Measurements from ENCODE around the gene KLC4. TPM values are rescaled to one million over a fixed set of nuclear protein-coding genes. Genes with fewer than 3 reads are reported as not detected.

KLC4 gene
- total and polyA plus RNA-seq, 2 experiments from 2014 or later, result 10.4 to 15.0 TPM

- Histone ChIP-seq H4K20me1 (ENCODE audit: insufficient read depth) (no peaks in the 10 kb centered on the region; the same call in 1 of the 2 replicates), H3K9me3 (ENCODE audit: low read depth) (no peaks in the 10 kb centered on the region), H3K9ac (peak within 1 kb of the TSS; percentile 97), H3K27ac (peak within 1 kb of the TSS; percentile 76), H3K4me3 (peak within 1 kb of the TSS; percentile 90), H3F3A (ENCODE audit: insufficient read depth) (peaks cover 29% of the 10 kb centered on the region), H3K36me3 (ENCODE audit: low read depth) (peaks cover 17% of the 10 kb centered on the region; the same call in 1 of the 2 replicates), H3K9me2 (ENCODE audit: insufficient read depth) (no peaks in the 10 kb centered on the region), H2AFZ (peak within 1 kb of the TSS; percentile 90), H3K4me1 (ENCODE audit: insufficient read depth) (peaks cover 32% of the 10 kb centered on the region), H3K27me3 (replicated peaks; ENCODE audit: insufficient read depth) (no peaks in the 10 kb centered on the region), H3K79me2 (ENCODE audit: insufficient read depth) (peaks cover 79% of the 10 kb centered on the region), H3K4me2 (ENCODE audit: unreplicated experiment) (peak within 1 kb of the TSS; percentile 94)
- 0 to 2% methylated on average over 46 to 51 of the region's 51 CpGs for WGBS, 2 experiments (ENCODE audit: low coverage in 1 of 2, low lambda C conversion rate in 2 of 2, missing lambda C conversion rate in 2 of 2)
- TF ChIP-seq EZH2 (IDR thresholded peaks at IDR 0.05; ENCODE audit: insufficient read depth, poor library complexity, severe bottlenecking) (no peak), EZH2phosphoT487 (IDR thresholded peaks at IDR 0.05; ENCODE audit: insufficient read depth, low read depth) (no peak)
- DNase-seq, result peak; percentile 99
- in situ Hi-C loops (cut with MboI), result no loop called here
Measured at GRCh38 chr6:43013843-43014433, 45.5 kb upstream of the KLC4 start, which contains the start of the genes KLHDC3 and MEA1. TSS of gene KLHDC3 (plus strand) at chr6:43014249. CDS start at chr6:43017193, 2,944 bp downstream. TSS of gene MEA1 (minus strand) at chr6:43013946. CDS start at chr6:43013813, 133 bp downstream.

- Histone ChIP-seq H3K9me3 (ENCODE audit: low read depth) (no peaks in the 10 kb centered on the region), H3K9ac (peak overlapping the region; percentile 97), H3F3A (ENCODE audit: insufficient read depth) (peaks cover 34% of the 10 kb centered on the region), H3K36me3 (ENCODE audit: low read depth) (peaks cover 22% of the 10 kb centered on the region; the same call in 1 of the 2 replicates), H3K9me2 (ENCODE audit: insufficient read depth) (no peaks in the 10 kb centered on the region), H3K4me3 (peak overlapping the region; percentile 90), H4K20me1 (ENCODE audit: insufficient read depth) (no peaks in the 10 kb centered on the region; the same call in 1 of the 2 replicates), H3K79me2 (ENCODE audit: insufficient read depth) (peaks cover 85% of the 10 kb centered on the region), H3K4me1 (ENCODE audit: insufficient read depth) (peaks cover 32% of the 10 kb centered on the region), H3K27me3 (replicated peaks; ENCODE audit: insufficient read depth) (no peaks in the 10 kb centered on the region), H3K4me2 (ENCODE audit: unreplicated experiment) (peak overlapping the region; percentile 86), H3K27ac (peak overlapping the region; percentile 76), H2AFZ (peak overlapping the region; percentile 29; the same call in 1 of the 2 replicates)
- DNase-seq, result peak; percentile 81
- in situ Hi-C loops (cut with MboI), result no loop called here
- TF ChIP-seq EZH2 (IDR thresholded peaks at IDR 0.05; ENCODE audit: insufficient read depth, poor library complexity, severe bottlenecking), result no peak
- TF ChIP-seq EZH2phosphoT487 (IDR thresholded peaks at IDR 0.05; ENCODE audit: insufficient read depth, low read depth), result no peak
- WGBS, 2 experiments (ENCODE audit: low coverage in 1 of 2, low lambda C conversion rate in 2 of 2, missing lambda C conversion rate in 2 of 2), result 0% methylated on average over 6 to 7 of the region's 7 CpGs
Measured at GRCh38 chr6:43014434-43014909, 45.0 kb upstream of the KLC4 start.

GRCh38 chr6:43016176-43016942 lies 43.1 kb upstream of the KLC4 start:
- no peaks in the 10 kb centered on the region for H3K9me3 ChIP-seq (ENCODE audit: low read depth)
- peak overlapping the region; percentile 9; the same call in 1 of the 2 replicates for H3K4me3 ChIP-seq
- H3K9ac ChIP-seq, result peak overlapping the region; percentile 58
- H3K4me2 ChIP-seq (ENCODE audit: unreplicated experiment), result peak overlapping the region; percentile 25
- H3K9me2 ChIP-seq (ENCODE audit: insufficient read depth), result no peaks in the 10 kb centered on the region
- DNase-seq, result no peak
- in situ Hi-C loops (cut with MboI), result no loop called here
- H3K4me1 ChIP-seq (ENCODE audit: insufficient read depth), result peaks cover 38% of the 10 kb centered on the region
- H3K36me3 ChIP-seq (ENCODE audit: low read depth), result peaks cover 28% of the 10 kb centered on the region; the same call in 1 of the 2 replicates
- H3F3A ChIP-seq (ENCODE audit: insufficient read depth), result peaks cover 42% of the 10 kb centered on the region
- H3K79me2 ChIP-seq (ENCODE audit: insufficient read depth), result peaks cover 86% of the 10 kb centered on the region
- 63 to 64% methylated on average over 7 of the region's 7 CpGs for WGBS, 2 experiments (ENCODE audit: low coverage in 1 of 2, low lambda C conversion rate in 2 of 2, missing lambda C conversion rate in 2 of 2)
- no peak overlapping the region for H2AFZ ChIP-seq
- H4K20me1 ChIP-seq (ENCODE audit: insufficient read depth), result no peaks in the 10 kb centered on the region; the same call in 1 of the 2 replicates
- H3K27ac ChIP-seq, result no peak overlapping the region
- H3K27me3 ChIP-seq (replicated peaks; ENCODE audit: insufficient read depth), result no peaks in the 10 kb centered on the region
- no peak for TF ChIP-seq EZH2phosphoT487 (IDR thresholded peaks at IDR 0.05; ENCODE audit: insufficient read depth, low read depth)
- no peak for TF ChIP-seq EZH2 (IDR thresholded peaks at IDR 0.05; ENCODE audit: insufficient read depth, poor library complexity, severe bottlenecking)

GRCh38 chr6:43016943-43017334 lies 42.5 kb upstream of the KLC4 start:
- Histone ChIP-seq H3F3A (ENCODE audit: insufficient read depth) (peaks cover 42% of the 10 kb centered on the region), H2AFZ (no peak overlapping the region), H3K9ac (peak overlapping the region; percentile 58), H3K9me2 (ENCODE audit: insufficient read depth) (no peaks in the 10 kb centered on the region), H3K4me3 (peak overlapping the region; percentile 9; the same call in 1 of the 2 replicates), H3K4me1 (ENCODE audit: insufficient read depth) (peaks cover 34% of the 10 kb centered on the region), H3K79me2 (ENCODE audit: insufficient read depth) (peaks cover 84% of the 10 kb centered on the region), H3K27me3 (replicated peaks; ENCODE audit: insufficient read depth) (no peaks in the 10 kb centered on the region), H3K9me3 (ENCODE audit: low read depth) (no peaks in the 10 kb centered on the region), H3K4me2 (ENCODE audit: unreplicated experiment) (no peak overlapping the region), H3K27ac (no peak overlapping the region), H4K20me1 (ENCODE audit: insufficient read depth) (no peaks in the 10 kb centered on the region; the same call in 1 of the 2 replicates), H3K36me3 (ENCODE audit: low read depth) (peaks cover 25% of the 10 kb centered on the region; the same call in 1 of the 2 replicates)
- WGBS, 2 experiments (ENCODE audit: low coverage in 1 of 2, low lambda C conversion rate in 2 of 2, missing lambda C conversion rate in 2 of 2), result 85 to 93% methylated on average over 12 of the region's 12 CpGs
- in situ Hi-C loops (cut with MboI), result no loop called here
- TF ChIP-seq EZH2phosphoT487 (IDR thresholded peaks at IDR 0.05; ENCODE audit: insufficient read depth, low read depth) (no peak), EZH2 (IDR thresholded peaks at IDR 0.05; ENCODE audit: insufficient read depth, poor library complexity, severe bottlenecking) (no peak)
- DNase-seq, result no peak
